SU-DHL-6 (cell line): ENCODE data around the gene CMTR1.

Experiments used
- H2AFZ ChIP-seq: fragments of 200-600 bp; sonication (generic); 2 replicates; pipeline ENCODE4 v1.6.1; 2014; ENCODE audit warnings: low read depth, mild to moderate bottlenecking, moderate library complexity, mixed read lengths, antibody characterized with exemption, low read length; ENCODE audit not compliant: severe bottlenecking
- H3F3A ChIP-seq: fragments of 200-600 bp; shearing (Covaris generic); 2 replicates; pipeline ENCODE4 v1.6.0; 2016; ENCODE audit warnings: antibody characterized with exemption, mild to moderate bottlenecking; ENCODE audit not compliant: insufficient read depth
- H3K27ac ChIP-seq: fragments of 200-600 bp; sonication (generic); 2 replicates; pipeline ENCODE4 v1.5.1; 2016; ENCODE audit warnings: low read depth, mild to moderate bottlenecking, low read length, moderate library complexity, mixed read lengths
- H3K27me3 ChIP-seq: fragments of 200-600 bp; sonication (generic), shearing (Covaris generic); 2 replicates; pipeline ENCODE4 v1.6.0; 2014; ENCODE audit warnings: mild to moderate bottlenecking, low read length
- H3K36me3 ChIP-seq: fragments of 200-600 bp; sonication (generic); 2 replicates; pipeline ENCODE4 v1.6.1; 2014; ENCODE audit warnings: mild to moderate bottlenecking, low read length, mixed read lengths
- H3K4me2 ChIP-seq: fragments of 300-600, 200-600 bp; shearing (Covaris generic), sonication (generic); 2 replicates; pipeline ENCODE4 v1.6.0; 2014; ENCODE audit warnings: low read length, low read depth, mild to moderate bottlenecking; ENCODE audit not compliant: poor library complexity, severe bottlenecking
- H3K4me3 ChIP-seq: fragments of 200-600 bp; sonication (generic); 2 replicates; pipeline ENCODE4 v1.5.1; 2014; ENCODE audit warnings: antibody characterized with exemption, low read length, mild to moderate bottlenecking, mixed read lengths; ENCODE audit not compliant: insufficient read depth, poor library complexity, severe bottlenecking
- H3K79me2 ChIP-seq: fragments of 200-600 bp; sonication (generic); 2 replicates; pipeline ENCODE4 v1.6.1; 2014; ENCODE audit warnings: mild to moderate bottlenecking, low read length, moderate library complexity; ENCODE audit not compliant: insufficient read depth
- H3K9ac ChIP-seq: fragments of 200-600 bp; sonication (generic); 2 replicates; pipeline ENCODE4 v1.7.0; 2014; ENCODE audit warnings: mild to moderate bottlenecking, low read length
- H3K9me2 ChIP-seq: fragments of 200-600 bp; sonication (generic); replicated peaks from 2 replicates; pipeline ENCODE4 v1.6.1; 2014; ENCODE audit warnings: low read length; ENCODE audit not compliant: insufficient read depth
- H3K9me3 ChIP-seq: fragments of 200-600 bp; sonication (generic); 2 replicates; pipeline ENCODE4 v1.6.1; 2014; ENCODE audit warnings: low read length, mixed read lengths; ENCODE audit not compliant: insufficient read depth
- H4K20me1 ChIP-seq: fragments of 200-600 bp; sonication (generic); 2 replicates; pipeline ENCODE4 v1.6.1; 2014; ENCODE audit warnings: low read depth, mild to moderate bottlenecking, antibody characterized with exemption, low read length, moderate library complexity, mixed read lengths
- EZH2phosphoT487 ChIP-seq: fragments of 200-600 bp; sonication (generic), shearing (Covaris generic); conservative IDR thresholded peaks from 2 replicates; pipeline ENCODE4 v1.6.1; 2018; ENCODE audit warnings: mild to moderate bottlenecking, antibody characterized with exemption, low read length, moderate library complexity, mixed read lengths
- TF ChIP-seq, protein P1 (sequence below): fragments of 200-600 bp; sonication (generic); IDR thresholded peaks from one replicate; pipeline ENCODE4 v1.5.1; 2017; ENCODE audit warnings: antibody characterized with exemption, mild to moderate bottlenecking, low read length, moderate library complexity; ENCODE audit not compliant: insufficient read depth, poor library complexity, severe bottlenecking

The CMTR1 gene

DNA sequence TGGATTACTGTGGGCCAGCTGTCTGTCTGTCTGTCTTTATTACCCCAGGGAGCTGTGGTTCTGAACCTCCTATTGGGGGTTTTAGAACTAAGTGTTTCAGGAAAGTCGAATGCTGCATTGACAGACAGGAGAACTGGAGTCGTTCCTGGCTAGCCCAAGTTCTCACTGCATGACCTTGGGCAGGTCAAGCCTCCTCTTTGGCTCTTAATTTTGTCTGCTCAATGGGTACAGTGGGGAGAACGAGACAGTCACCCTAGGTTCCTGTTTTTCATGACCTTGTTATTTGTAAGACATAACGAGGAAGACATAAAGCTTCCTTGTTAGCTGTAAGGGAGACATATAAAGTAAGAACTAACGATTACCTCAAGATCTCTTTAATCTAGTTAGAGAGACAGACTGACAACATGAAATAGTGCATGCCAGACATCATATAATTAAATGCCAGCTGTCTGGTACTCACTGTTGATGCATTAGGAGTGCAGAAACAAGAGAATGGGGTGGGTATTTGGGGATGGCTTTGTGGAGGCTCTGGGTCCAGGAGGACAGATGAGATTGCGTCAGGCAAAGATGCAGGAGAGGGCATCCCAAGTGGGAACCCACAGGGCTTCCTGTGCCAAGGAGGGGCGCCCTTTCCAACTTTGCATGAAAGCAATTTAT is 70.4 kb downstream of the CMTR1 start:
- no peak for TF ChIP-seq EZH2phosphoT487
- TF ChIP-seq, protein P1, sequence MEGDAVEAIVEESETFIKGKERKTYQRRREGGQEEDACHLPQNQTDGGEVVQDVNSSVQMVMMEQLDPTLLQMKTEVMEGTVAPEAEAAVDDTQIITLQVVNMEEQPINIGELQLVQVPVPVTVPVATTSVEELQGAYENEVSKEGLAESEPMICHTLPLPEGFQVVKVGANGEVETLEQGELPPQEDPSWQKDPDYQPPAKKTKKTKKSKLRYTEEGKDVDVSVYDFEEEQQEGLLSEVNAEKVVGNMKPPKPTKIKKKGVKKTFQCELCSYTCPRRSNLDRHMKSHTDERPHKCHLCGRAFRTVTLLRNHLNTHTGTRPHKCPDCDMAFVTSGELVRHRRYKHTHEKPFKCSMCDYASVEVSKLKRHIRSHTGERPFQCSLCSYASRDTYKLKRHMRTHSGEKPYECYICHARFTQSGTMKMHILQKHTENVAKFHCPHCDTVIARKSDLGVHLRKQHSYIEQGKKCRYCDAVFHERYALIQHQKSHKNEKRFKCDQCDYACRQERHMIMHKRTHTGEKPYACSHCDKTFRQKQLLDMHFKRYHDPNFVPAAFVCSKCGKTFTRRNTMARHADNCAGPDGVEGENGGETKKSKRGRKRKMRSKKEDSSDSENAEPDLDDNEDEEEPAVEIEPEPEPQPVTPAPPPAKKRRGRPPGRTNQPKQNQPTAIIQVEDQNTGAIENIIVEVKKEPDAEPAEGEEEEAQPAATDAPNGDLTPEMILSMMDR, result no peak
- Histone ChIP-seq H3K4me3 (no peak overlapping the region), H3K4me2 (no peak overlapping the region), H3K9me2 (no peaks in the 10 kb centered on the region), H3K9me3 (no peaks in the 10 kb centered on the region), H2AFZ (no peak overlapping the region), H3K79me2 (peaks cover 12% of the 10 kb centered on the region), H3K27ac (no peak overlapping the region), H3F3A (0 out of 2 replicates have a peak, but pooled peaks cover 4% of the 10 kb centered on the region), H3K9ac (no peak overlapping the region), H3K27me3 (no peaks in the 10 kb centered on the region), H4K20me1 (no peaks in the 10 kb centered on the region), H3K36me3 (no peaks in the 10 kb centered on the region)

DNA sequence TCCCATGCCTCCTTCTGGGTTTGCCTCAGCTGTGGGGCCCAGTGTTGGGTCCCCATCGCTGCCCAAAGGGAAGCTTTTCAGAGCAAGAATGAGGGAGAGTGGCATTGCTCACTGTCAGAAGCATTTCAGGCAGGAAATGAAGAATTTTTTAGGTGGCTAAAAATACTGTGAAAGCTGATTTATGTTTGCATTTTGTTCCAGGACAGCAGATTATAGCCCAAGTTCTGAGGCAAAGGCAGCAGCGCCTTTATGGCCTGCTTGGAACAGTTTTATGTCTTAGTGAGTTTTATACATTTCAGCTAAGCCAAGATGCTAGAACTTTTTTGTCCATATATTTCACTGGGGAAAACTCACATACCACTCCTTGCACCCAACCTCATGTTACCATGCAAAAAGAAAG is 71.0 kb downstream of the CMTR1 start:
- Histone ChIP-seq H3K79me2 (peaks cover 7% of the 10 kb centered on the region), H2AFZ (no peak overlapping the region), H3K9me2 (no peaks in the 10 kb centered on the region), H4K20me1 (no peaks in the 10 kb centered on the region), H3K9me3 (no peaks in the 10 kb centered on the region), H3K9ac (no peak overlapping the region), H3F3A (0 out of 2 replicates have a peak, but pooled peaks cover 2% of the 10 kb centered on the region), H3K4me2 (no peak overlapping the region), H3K27ac (no peak overlapping the region), H3K27me3 (no peaks in the 10 kb centered on the region), H3K4me3 (no peak overlapping the region), H3K36me3 (no peaks in the 10 kb centered on the region)
- TF ChIP-seq, protein P1, result no peak
- TF ChIP-seq EZH2phosphoT487, result no peak

DNA sequence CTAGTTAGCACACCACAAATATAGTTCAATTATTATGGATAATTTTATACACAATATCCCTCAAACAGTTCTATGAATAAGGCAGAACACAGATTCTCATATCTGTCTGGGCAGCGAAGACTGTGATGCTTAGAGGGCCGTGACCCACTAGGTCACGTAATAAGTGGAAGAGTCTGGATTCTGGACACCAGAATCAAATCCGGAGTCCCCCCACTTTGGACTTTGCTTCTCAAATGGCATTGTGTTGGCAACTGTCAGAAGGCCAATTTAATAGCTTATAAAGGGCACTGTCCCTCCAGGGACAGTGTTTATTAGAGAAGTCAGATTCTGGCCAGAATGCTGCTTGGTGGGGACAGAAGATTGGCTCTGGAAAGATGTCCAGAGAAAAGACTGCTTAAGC is 73.5 kb downstream of the CMTR1 start:
- no peak overlapping the region for H2AFZ ChIP-seq
- no peaks in the 10 kb centered on the region for H3K9me3 ChIP-seq
- H3K27me3 ChIP-seq, result no peaks in the 10 kb centered on the region
- no peaks in the 10 kb centered on the region for H4K20me1 ChIP-seq
- H3K9me2 ChIP-seq, result no peaks in the 10 kb centered on the region
- no peaks in the 10 kb centered on the region for H3K79me2 ChIP-seq
- no peak overlapping the region for H3K4me2 ChIP-seq
- no peak overlapping the region for H3K9ac ChIP-seq
- no peak overlapping the region for H3K27ac ChIP-seq
- no peaks in the 10 kb centered on the region for H3F3A ChIP-seq
- H3K4me3 ChIP-seq, result no peak overlapping the region
- TF ChIP-seq, protein P1, result no peak
- TF ChIP-seq EZH2phosphoT487, result no peak
- H3K36me3 ChIP-seq, result no peaks in the 10 kb centered on the region
